Activated B cell treated with CpG ODN at 0.5 μM for 24 hours (primary cell): Measurements from ENCODE around the gene ATP8B4. TPM values are rescaled to one million over a fixed set of nuclear protein-coding genes. Genes with fewer than 3 reads are reported as not detected.
"Not testable (repeated sequence)": the region's sequence is repeated elsewhere in the genome, so short reads cannot be mapped to it uniquely, and the experiment has no call there.

Source experiments
- ATAC-seq: fragments of 200-7000 bp; cut with Tn5 transposase; one replicate; pipeline ENCODE4 v1.10.0; 2021; ENCODE audit warnings: low read depth, mild to moderate bottlenecking, moderate library complexity
- CTCF ChIA-PET: fragments of 350-600 bp; sonication (Branson Sonifier 250); formaldehyde crosslinking; loops from one replicate; lab custom pipeline; 2021; ENCODE audit warnings: antibody characterized with exemption; lab: Charles Lee
- POLR2A ChIA-PET: fragments of 350-600 bp; sonication (Branson Sonifier 250); formaldehyde crosslinking; loops from one replicate; lab custom pipeline; 2021; ENCODE audit warnings: antibody characterized with exemption; lab: Charles Lee
- DNase-seq: peaks from one replicate; pipeline ENCODE4 v3.0.0; 2022
- H3K27ac Mint-ChIP-seq: one replicate; pipeline ENCODE4 v1.8.0; 2020; ENCODE audit warnings: mixed read lengths
- H3K27me3 Mint-ChIP-seq: one replicate; pipeline ENCODE4 v1.8.0; 2021; ENCODE audit warnings: mixed read lengths
- H3K36me3 Mint-ChIP-seq: one replicate; pipeline ENCODE4 v1.8.0; 2021; ENCODE audit warnings: low read depth, mixed read lengths
- H3K4me1 Mint-ChIP-seq: one replicate; pipeline ENCODE4 v1.8.0; 2021; ENCODE audit warnings: mixed read lengths
- H3K4me3 Mint-ChIP-seq: one replicate; pipeline ENCODE4 v1.8.0; 2020; ENCODE audit warnings: mild to moderate bottlenecking, mixed read lengths
- H3K9me3 Mint-ChIP-seq: one replicate; pipeline ENCODE4 v1.8.0; 2020; ENCODE audit warnings: mixed read lengths
- CTCF ChIP-seq: fragments of 200-600 bp; IDR thresholded peaks from one replicate; pipeline ENCODE4 v1.8.0; 2022; ENCODE audit warnings: antibody characterized with exemption, mild to moderate bottlenecking
- intact Hi-C: fragments of 100-400 bp; cut with micrococcal nuclease; formaldehyde crosslinking; loops from one replicate; pipeline ENCODE4 v1.15.1; 2024
- total RNA-seq: library from RNA; stranded (reverse); gene quantifications from 2 replicates; pipeline ENCODE4 v1.2.3, GENCODE V29; 2022

Gene ATP8B4
- total RNA-seq, 1 donor from 2014 or later = 0.86 TPM

GRCh38 chr15:50164458-50164857 is 45.4 kb upstream of the ATP8B4 start:
- intact Hi-C loops = no loop called here
- Mint-ChIP-seq H3K4me3 (no peak overlapping the region), H3K27me3 (peaks cover 4% of the 10 kb centered on the region), H3K4me1 (no peaks in the 10 kb centered on the region), H3K27ac (no peak overlapping the region), H3K36me3 (no peaks in the 10 kb centered on the region), H3K9me3 (no peaks in the 10 kb centered on the region)
- ATAC-seq (no peak), DNase-seq (no peak)
- ChIA-PET POLR2A (no interaction called here), CTCF (no interaction called here)
- TF ChIP-seq CTCF = no peak

GRCh38 chr15:50163719-50164410 is 44.8 kb upstream of the ATP8B4 start:
- H3K27ac Mint-ChIP-seq = no peak overlapping the region
- no peaks in the 10 kb centered on the region for H3K4me1 Mint-ChIP-seq
- DNase-seq = no peak
- TF ChIP-seq CTCF = no peak
- CTCF ChIA-PET = no interaction called here
- POLR2A ChIA-PET = no interaction called here
- H3K36me3 Mint-ChIP-seq = no peaks in the 10 kb centered on the region
- intact Hi-C loops = no loop called here
- H3K9me3 Mint-ChIP-seq = peaks cover 3% of the 10 kb centered on the region
- H3K4me3 Mint-ChIP-seq = no peak overlapping the region
- no peak for ATAC-seq
- H3K27me3 Mint-ChIP-seq = peaks cover 4% of the 10 kb centered on the region

- TF ChIP-seq CTCF = no peak
- ATAC-seq (no peak), DNase-seq (no peak)
- intact Hi-C loops = no loop called here
- H3K27me3 Mint-ChIP-seq = peaks cover 4% of the 10 kb centered on the region
- no peak overlapping the region for H3K27ac Mint-ChIP-seq
- CTCF ChIA-PET = no interaction called here
- H3K36me3 Mint-ChIP-seq = no peaks in the 10 kb centered on the region
- POLR2A ChIA-PET = no interaction called here
- peaks cover 5% of the 10 kb centered on the region for H3K9me3 Mint-ChIP-seq
- no peaks in the 10 kb centered on the region for H3K4me1 Mint-ChIP-seq
- no peak overlapping the region for H3K4me3 Mint-ChIP-seq
Measured at GRCh38 chr15:50162969-50163718, 44.1 kb upstream of the ATP8B4 start.

- H3K27ac Mint-ChIP-seq, POLR2A ChIA-PET, H3K27me3 Mint-ChIP-seq, CTCF ChIA-PET, ATAC-seq, H3K4me1 Mint-ChIP-seq, intact Hi-C loops, H3K4me3 Mint-ChIP-seq, DNase-seq, H3K36me3 Mint-ChIP-seq: not testable (repeated sequence)
- H3K9me3 Mint-ChIP-seq = peaks cover 22% of the 10 kb centered on the region
Measured at GRCh38 chr15:50158236-50158635, 39.2 kb upstream of the ATP8B4 start.

GRCh38 chr15:50151476-50151875 is 32.4 kb upstream of the ATP8B4 start:
- Mint-ChIP-seq H3K27me3 (no peaks in the 10 kb centered on the region), H3K4me3 (no peak overlapping the region), H3K4me1 (no peaks in the 10 kb centered on the region), H3K27ac (no peak overlapping the region), H3K36me3 (no peaks in the 10 kb centered on the region), H3K9me3 (peaks cover 10% of the 10 kb centered on the region)
- intact Hi-C loops = no loop called here
- TF ChIP-seq CTCF = no peak
- DNase-seq = no peak
- ChIA-PET POLR2A (no interaction called here), CTCF (interaction anchor here (0.5 kb wide), 1 partner anchor 41 kb away, joined by 3 read pairs; no protein-coding TSS in a partner anchor)
- no peak for ATAC-seq
